Measurements from ENCODE around the gene CRB2.

CRB2 gene

GRCh38 chr9:123365287-123365880, 9.4 kb downstream of the CRB2 start:
- no peak overlapping the region for H3K4me3 ChIP-seq
- no peak overlapping the region for H3K27ac ChIP-seq
- TF ChIP-seq, protein P1, sequence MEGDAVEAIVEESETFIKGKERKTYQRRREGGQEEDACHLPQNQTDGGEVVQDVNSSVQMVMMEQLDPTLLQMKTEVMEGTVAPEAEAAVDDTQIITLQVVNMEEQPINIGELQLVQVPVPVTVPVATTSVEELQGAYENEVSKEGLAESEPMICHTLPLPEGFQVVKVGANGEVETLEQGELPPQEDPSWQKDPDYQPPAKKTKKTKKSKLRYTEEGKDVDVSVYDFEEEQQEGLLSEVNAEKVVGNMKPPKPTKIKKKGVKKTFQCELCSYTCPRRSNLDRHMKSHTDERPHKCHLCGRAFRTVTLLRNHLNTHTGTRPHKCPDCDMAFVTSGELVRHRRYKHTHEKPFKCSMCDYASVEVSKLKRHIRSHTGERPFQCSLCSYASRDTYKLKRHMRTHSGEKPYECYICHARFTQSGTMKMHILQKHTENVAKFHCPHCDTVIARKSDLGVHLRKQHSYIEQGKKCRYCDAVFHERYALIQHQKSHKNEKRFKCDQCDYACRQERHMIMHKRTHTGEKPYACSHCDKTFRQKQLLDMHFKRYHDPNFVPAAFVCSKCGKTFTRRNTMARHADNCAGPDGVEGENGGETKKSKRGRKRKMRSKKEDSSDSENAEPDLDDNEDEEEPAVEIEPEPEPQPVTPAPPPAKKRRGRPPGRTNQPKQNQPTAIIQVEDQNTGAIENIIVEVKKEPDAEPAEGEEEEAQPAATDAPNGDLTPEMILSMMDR (IDR thresholded peaks at IDR 0.05) = no peak
- DNase-seq (ENCODE audit: low spot score) = no peak

GRCh38 chr9:123365881-123366528, 10.0 kb downstream of the CRB2 start:
- Histone ChIP-seq H3K4me3 (no peak overlapping the region), H3K27ac (no peak overlapping the region)
- TF ChIP-seq, protein P1 (IDR thresholded peaks at IDR 0.05) = no peak
- no peak for DNase-seq (ENCODE audit: low spot score)

DNA sequence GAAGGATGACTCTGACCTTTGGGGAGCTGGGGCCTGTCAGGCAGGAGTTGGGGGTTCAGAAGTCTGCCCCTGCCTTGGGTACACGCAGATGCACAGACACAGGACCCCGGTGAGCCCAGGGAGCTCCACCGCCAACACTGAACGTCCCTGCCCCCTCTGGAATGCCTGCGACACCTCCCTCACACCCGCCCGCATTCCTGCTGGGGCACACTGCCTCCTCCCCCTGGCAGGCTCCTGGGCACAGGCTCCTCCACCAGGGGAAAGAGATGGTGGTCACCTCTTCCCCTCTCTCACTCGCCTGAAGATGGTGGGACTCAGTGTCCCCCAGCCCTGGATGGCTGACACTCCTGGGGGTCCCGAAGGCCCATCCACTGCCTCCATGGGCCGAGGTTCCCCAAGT, 12.0 kb downstream of the CRB2 start:
- TF ChIP-seq, protein P1 (IDR thresholded peaks at IDR 0.05) = no peak
- H3K4me3 ChIP-seq = no peak overlapping the region
- H3K27ac ChIP-seq = no peak overlapping the region
- no peak for DNase-seq (ENCODE audit: low spot score)

DNA sequence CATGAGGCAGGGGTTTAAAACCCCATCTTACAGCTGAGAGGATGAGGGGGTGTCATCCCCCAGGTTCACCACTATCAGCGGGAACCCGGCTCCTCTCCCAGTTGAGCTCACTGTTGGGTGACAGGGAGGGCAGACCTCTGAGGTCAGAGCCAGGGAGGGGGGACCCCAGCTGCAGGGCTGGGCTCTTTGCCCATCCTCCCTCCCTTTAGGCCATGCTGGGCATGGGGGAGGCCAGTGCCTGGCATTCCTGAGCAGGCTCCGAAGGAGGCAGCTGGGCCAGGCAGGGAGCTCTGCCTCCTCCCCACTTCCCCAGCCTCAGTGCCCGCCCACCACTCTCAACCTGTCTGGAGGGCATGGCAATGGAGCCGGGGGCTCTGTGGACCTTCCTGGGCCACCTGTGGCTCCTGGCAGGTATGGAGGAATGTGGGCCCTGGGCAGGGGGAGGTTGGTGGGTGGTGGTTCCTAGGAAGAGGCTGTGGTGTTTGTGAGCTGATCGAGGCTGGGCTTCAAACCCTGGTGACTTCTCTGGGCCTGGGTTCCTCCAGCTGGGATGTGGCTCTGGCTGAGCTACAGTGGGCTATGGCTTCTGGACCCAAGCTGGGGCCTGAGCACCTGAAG, 12.6 kb downstream of the CRB2 start:
- Histone ChIP-seq H3K4me3 (no peak overlapping the region), H3K27ac (no peak overlapping the region)
- no peak for DNase-seq (ENCODE audit: low spot score)

DNA sequence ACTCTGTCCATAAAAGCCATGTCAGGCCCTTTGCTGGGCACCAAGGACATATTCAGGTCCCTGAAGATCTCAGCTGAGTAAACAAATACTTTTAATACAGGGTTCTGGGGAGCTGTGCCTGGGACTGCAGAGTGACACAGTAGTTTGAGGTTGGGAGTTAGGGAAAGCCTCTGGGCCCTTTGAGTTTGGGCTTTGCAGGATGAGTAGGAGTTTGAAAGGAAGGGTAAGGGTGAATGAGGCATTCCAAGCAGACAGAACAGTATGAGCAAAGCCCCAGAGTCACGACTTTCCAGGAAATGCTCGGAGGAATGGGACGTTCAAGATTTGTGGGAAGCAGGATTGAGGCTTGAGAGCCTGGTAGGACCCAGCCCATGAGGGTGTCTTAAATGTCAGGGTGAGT, 13.3 kb downstream of the CRB2 start:
- DNase-seq (ENCODE audit: low spot score) = no peak
- TF ChIP-seq, protein P1 (IDR thresholded peaks at IDR 0.05) = no peak
- Histone ChIP-seq H3K4me3 (no peak overlapping the region), H3K27ac (no peak overlapping the region)

More for the DNA sequence above, 12.6 kb downstream of the CRB2 start:
- TF ChIP-seq, protein P1 (IDR thresholded peaks at IDR 0.05) = no peak

DNA sequence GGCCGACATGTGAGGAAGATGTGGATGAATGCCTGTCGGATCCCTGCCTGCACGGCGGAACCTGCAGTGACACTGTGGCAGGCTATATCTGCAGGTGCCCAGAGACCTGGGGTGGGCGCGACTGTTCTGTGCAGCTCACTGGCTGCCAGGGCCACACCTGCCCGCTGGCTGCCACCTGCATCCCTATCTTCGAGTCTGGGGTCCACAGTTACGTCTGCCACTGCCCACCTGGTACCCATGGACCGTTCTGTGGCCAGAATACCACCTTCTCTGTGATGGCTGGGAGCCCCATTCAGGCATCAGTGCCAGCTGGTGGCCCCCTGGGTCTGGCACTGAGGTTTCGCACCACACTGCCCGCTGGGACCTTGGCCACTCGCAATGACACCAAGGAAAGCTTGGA, 14.1 kb downstream of the CRB2 start:
- Histone ChIP-seq H3K4me3 (no peak overlapping the region), H3K27ac (no peak overlapping the region)
- TF ChIP-seq, protein P1 (IDR thresholded peaks at IDR 0.05) = no peak
- no peak for DNase-seq (ENCODE audit: low spot score)

Data from coronary artery (tissue), 2 donors.